H9 (cell line): ENCODE data around the gene TIMM8B. TPM values are rescaled to one million over a fixed set of nuclear protein-coding genes. Genes with fewer than 3 reads are reported as not detected.

ENCODE experiments used
- DNase-seq: peaks from one replicate; pipeline ENCODE4 v3.0.0-alpha.2; 2017
- H2AFZ ChIP-seq: one replicate; pipeline ENCODE4 v1.6.1; 2013; ENCODE audit warnings: mild to moderate bottlenecking, low read length, control low read depth, moderate library complexity
- H2AK5ac ChIP-seq: 2 replicates; pipeline ENCODE4 v1.6.1; 2013; ENCODE audit warnings: low read length, control low read depth, mixed read lengths; ENCODE audit not compliant: insufficient read length
- H2BK120ac ChIP-seq: one replicate; pipeline ENCODE4 v1.6.1; 2013; ENCODE audit warnings: low read depth, mild to moderate bottlenecking, low read length, control low read depth, inconsistent platforms; ENCODE audit not compliant: poor library complexity, severe bottlenecking
- H2BK12ac ChIP-seq: 2 replicates; pipeline ENCODE4 v1.6.1; 2013; ENCODE audit warnings: low read length, control low read depth, mixed read lengths, low read depth; ENCODE audit not compliant: insufficient read length
- H2BK15ac ChIP-seq: 2 replicates; pipeline ENCODE4 v1.6.1; 2013; ENCODE audit warnings: low read depth, low read length, control low read depth
- H2BK20ac ChIP-seq: one replicate; pipeline ENCODE4 v1.6.1; 2013; ENCODE audit warnings: low read depth, mild to moderate bottlenecking, low read length, control low read depth, inconsistent platforms; ENCODE audit not compliant: poor library complexity, severe bottlenecking
- H2BK5ac ChIP-seq: 2 replicates; pipeline ENCODE4 v1.6.1; 2013; ENCODE audit warnings: low read length, control low read depth, mixed read lengths; ENCODE audit not compliant: insufficient read length
- H3K14ac ChIP-seq: 2 replicates; pipeline ENCODE4 v1.6.1; 2013; ENCODE audit warnings: low read length, control low read depth; ENCODE audit not compliant: insufficient read depth
- H3K18ac ChIP-seq: 2 replicates; pipeline ENCODE4 v1.6.1; 2013; ENCODE audit warnings: low read depth, mild to moderate bottlenecking, mixed read lengths, low read length, control low read depth; ENCODE audit not compliant: insufficient read length
- H3K23ac ChIP-seq: 2 replicates; pipeline ENCODE4 v1.6.1; 2013; ENCODE audit warnings: low read length, control low read depth, mixed read lengths, low read depth; ENCODE audit not compliant: insufficient read length
- H3K23me2 ChIP-seq: 2 replicates; pipeline ENCODE4 v1.6.1; 2013; ENCODE audit warnings: low read depth, mild to moderate bottlenecking, mixed read lengths, low read length, control low read depth; ENCODE audit not compliant: insufficient read length, poor library complexity, severe bottlenecking
- H3K27ac ChIP-seq: 2 replicates; pipeline ENCODE4 v1.5.1; 2013; ENCODE audit warnings: low read length, control low read depth, mixed read lengths, low read depth; ENCODE audit not compliant: insufficient read length
- H3K27me3 ChIP-seq: 2 replicates; pipeline ENCODE4 v1.6.1; 2013; ENCODE audit warnings: low read length, control low read depth, inconsistent platforms; ENCODE audit not compliant: insufficient read depth
- H3K4ac ChIP-seq: 2 replicates; pipeline ENCODE4 v1.6.1; 2013; ENCODE audit warnings: low read depth, mild to moderate bottlenecking, control low read depth, inconsistent platforms, low read length, moderate library complexity
- H3K4me1 ChIP-seq: 2 replicates; pipeline ENCODE4 v1.6.1; 2013; ENCODE audit warnings: low read length, control low read depth, inconsistent platforms; ENCODE audit not compliant: insufficient read depth
- H3K4me2 ChIP-seq: 2 replicates; pipeline ENCODE4 v1.6.1; 2013; ENCODE audit warnings: low read length, control low read depth, mixed read lengths; ENCODE audit not compliant: insufficient read length, insufficient read depth
- H3K56ac ChIP-seq: 2 replicates; pipeline ENCODE4 v1.6.1; 2013; ENCODE audit warnings: low read depth, mild to moderate bottlenecking, mixed read lengths, low read length, control low read depth; ENCODE audit not compliant: insufficient read length
- H3K79me1 ChIP-seq: 2 replicates; pipeline ENCODE4 v1.6.1; 2013; ENCODE audit warnings: low read depth, mild to moderate bottlenecking, moderate library complexity, low read length, control low read depth, inconsistent platforms; ENCODE audit not compliant: insufficient read depth, poor library complexity, severe bottlenecking
- H3K79me2 ChIP-seq: 2 replicates; pipeline ENCODE4 v1.6.1; 2013; ENCODE audit warnings: low read length, control low read depth, inconsistent platforms; ENCODE audit not compliant: insufficient read depth
- H3K9ac ChIP-seq: 2 replicates; pipeline ENCODE4 v1.6.1; 2013; ENCODE audit warnings: low read length, control low read depth, mixed read lengths; ENCODE audit not compliant: insufficient read length; ENCODE audit errors: extremely low read depth
- H3K9me3 ChIP-seq: one replicate; pipeline ENCODE4 v1.6.1; 2013; ENCODE audit warnings: low read depth, low read length, inconsistent platforms; ENCODE audit not compliant: control insufficient read depth
- H3T11ph ChIP-seq: one replicate; pipeline ENCODE4 v1.6.1; 2013; ENCODE audit warnings: mild to moderate bottlenecking, low read length, control low read depth, inconsistent platforms
- H4K20me1 ChIP-seq: one replicate; pipeline ENCODE4 v1.6.1; 2013; ENCODE audit not compliant: control insufficient read depth, insufficient read length, insufficient read depth
- H4K5ac ChIP-seq: 2 replicates; pipeline ENCODE4 v1.6.1; 2013; ENCODE audit warnings: low read depth, mild to moderate bottlenecking, mixed read lengths, low read length, control low read depth; ENCODE audit not compliant: insufficient read length
- H4K8ac ChIP-seq: replicated peaks from 2 replicates; pipeline ENCODE4 v1.6.1; 2013; ENCODE audit warnings: low read length, control low read depth, mixed read lengths, low read depth; ENCODE audit not compliant: insufficient read length
- H4K91ac ChIP-seq: 2 replicates; pipeline ENCODE4 v1.6.1; 2013; ENCODE audit warnings: low read depth, mild to moderate bottlenecking, moderate library complexity, mixed read lengths, low read length, control low read depth; ENCODE audit not compliant: insufficient read length
- H3K27ac Mint-ChIP-seq, 3 experiments: 2 replicates in 2 of 3; 3 replicates in 1 of 3; pipeline ENCODE4 v1.8.0; 2020 to 2021; ENCODE audit warnings: mixed read lengths in 3 of 3, mild to moderate bottlenecking in 1 of 3, moderate library complexity in 1 of 3
- H3K27me3 Mint-ChIP-seq: 2 replicates; pipeline ENCODE4 v1.8.0; 2021; ENCODE audit warnings: low read depth, mild to moderate bottlenecking, moderate library complexity, mixed read lengths
- H3K36me3 Mint-ChIP-seq, 3 experiments: 2 replicates in 2 of 3; 3 replicates in 1 of 3; pipeline ENCODE4 v1.8.0; 2020 to 2021; ENCODE audit warnings: low read depth in 3 of 3, mixed read lengths in 3 of 3; ENCODE audit not compliant: insufficient read depth in 1 of 3
- H3K4me1 Mint-ChIP-seq, 2 experiments: 2 replicates each; pipeline ENCODE4 v1.8.0; 2020; ENCODE audit warnings: mixed read lengths in 2 of 2
- H3K4me3 Mint-ChIP-seq, 2 experiments: 2 replicates in 1 of 2; 3 replicates in 1 of 2; pipeline ENCODE4 v1.8.0; 2020 to 2021; ENCODE audit warnings: mild to moderate bottlenecking in 2 of 2, mixed read lengths in 2 of 2, moderate library complexity in 1 of 2
- H3K9me3 Mint-ChIP-seq, 2 experiments: 2 replicates in 1 of 2; 3 replicates in 1 of 2; pipeline ENCODE4 v1.8.0; 2020; ENCODE audit warnings: mild to moderate bottlenecking in 2 of 2, mixed read lengths in 2 of 2, moderate library complexity in 1 of 2
- CTCF ChIP-seq: fragments of 200-600 bp; sonication (generic); conservative IDR thresholded peaks from 3 replicates; pipeline ENCODE4 v1.8.0; 2021; ENCODE audit warnings: antibody characterized with exemption, mild to moderate bottlenecking
- total RNA-seq: library from RNA; stranded (reverse); gene quantifications from 2 replicates; pipeline ENCODE4 v1.2.1, GENCODE V29; 2021

The TIMM8B gene
- total RNA-seq, 1 experiment from 2014 or later: 84.4 TPM

- no peak for DNase-seq
- no peak overlapping the region for H3K14ac ChIP-seq
- H3K18ac ChIP-seq: no peak overlapping the region
- H4K20me1 ChIP-seq: no peaks in the 10 kb centered on the region
- no peak overlapping the region for H3K4ac ChIP-seq
- no peaks in the 10 kb centered on the region for H3K79me2 ChIP-seq
- no peaks in the 10 kb centered on the region for H3K4me1 ChIP-seq
- Mint-ChIP-seq H3K27me3 (no peaks in the 10 kb centered on the region), H3K9me3 (no peaks in the 10 kb centered on the region), H3K36me3 (peaks cover 26 to 73% (median 72%) of the 10 kb centered on the region in 3 experiments; a peak in 6 of 7 replicates), H3K4me3 (no peak overlapping the region), H3K4me1 (no peaks in the 10 kb centered on the region), H3K27ac (no peak overlapping the region)
- H2BK20ac ChIP-seq: no peak overlapping the region
- H3K23ac ChIP-seq: no peak overlapping the region
- H3K27me3 ChIP-seq: no peaks in the 10 kb centered on the region
- no peak overlapping the region for H4K91ac ChIP-seq
- H3K56ac ChIP-seq: no peak overlapping the region
- no peak overlapping the region for H3K9ac ChIP-seq
- H2BK12ac ChIP-seq: no peak overlapping the region
- no peak overlapping the region for H4K8ac ChIP-seq
- H3K27ac ChIP-seq: no peak overlapping the region
- no peaks in the 10 kb centered on the region for H3K9me3 ChIP-seq
- H3K79me1 ChIP-seq: no peaks in the 10 kb centered on the region
- H2BK15ac ChIP-seq: no peak overlapping the region
- no peaks in the 10 kb centered on the region for H3K23me2 ChIP-seq
- no peak overlapping the region for H3K4me2 ChIP-seq
- H3T11ph ChIP-seq: no peak overlapping the region
- H2AK5ac ChIP-seq: no peak overlapping the region
- no peak for TF ChIP-seq CTCF
- H2AFZ ChIP-seq: no peak overlapping the region
- H4K5ac ChIP-seq: no peak overlapping the region
- no peak overlapping the region for H2BK5ac ChIP-seq
- H2BK120ac ChIP-seq: no peak overlapping the region
Measured at GRCh38 chr11:112037527-112037926, 49.0 kb downstream of the TIMM8B start.

Other genes with a start within 250 kb of the TIMM8B start
- gene ALG9, start 215.2 kb downstream of the TIMM8B start, total RNA-seq: 25.5 and 26.0 TPM in 2 replicates
- 2.8 and 3.2 TPM in 2 replicates for gene FDXACB1, start 207.6 kb downstream of the TIMM8B start, total RNA-seq
- 21.6 and 23.4 TPM in 2 replicates for gene CFAP68, start 207.2 kb downstream of the TIMM8B start, total RNA-seq
- 1.1 TPM in 1 of 2 replicates, not detected in the other for gene CRYAB, start 175.0 kb downstream of the TIMM8B start, total RNA-seq
- gene HSPB2, start 174.0 kb downstream of the TIMM8B start, total RNA-seq: 0.22 TPM in 1 of 2 replicates, not detected in the other
- 4.0 and 4.4 TPM in 2 replicates for gene C11orf52, start 167.8 kb downstream of the TIMM8B start, total RNA-seq
- gene DIXDC1, start 149.4 kb downstream of the TIMM8B start, total RNA-seq: 10.1 and 10.8 TPM in 2 replicates
- 57.3 and 58.4 TPM in 2 replicates for gene DLAT, start 61.3 kb downstream of the TIMM8B start, total RNA-seq
- 1.1 and 1.4 TPM in 2 replicates for gene PIH1D2, start 12.7 kb downstream of the TIMM8B start, total RNA-seq
- gene NKAPD1, start 12.5 kb downstream of the TIMM8B start, total RNA-seq: 22.7 and 25.9 TPM in 2 replicates
- gene SDHD, start 117 bp upstream of the TIMM8B start, total RNA-seq: 79.6 and 82.3 TPM in 2 replicates
- 0.31 TPM in 1 of 2 replicates, not detected in the other for gene IL18, start 77.3 kb upstream of the TIMM8B start, total RNA-seq
- gene TEX12, start 80.6 kb upstream of the TIMM8B start, total RNA-seq: 0.22 and 0.31 TPM in 2 replicates
- gene BCO2, start 88.8 kb upstream of the TIMM8B start, total RNA-seq: 0.31 and 0.44 TPM in 2 replicates
- gene PTS, start 139.7 kb upstream of the TIMM8B start, total RNA-seq: 45.9 and 48.6 TPM in 2 replicates
- not detected in 2 replicates for gene PLET1, start 174.1 kb upstream of the TIMM8B start, total RNA-seq